ENCODE data around the gene SIN3B.
"Not testable (repeated sequence)": the region's sequence is repeated elsewhere in the genome, so short reads cannot be mapped to it uniquely, and the experiment has no call there.

Gene SIN3B

GRCh38 chr19:16798326-16798725 lies 30.9 kb upstream of the SIN3B start:
- not testable (repeated sequence) for H3K36me3 ChIP-seq (ENCODE audit: control insufficient read depth, insufficient read depth, low read length); H3K9ac ChIP-seq (ENCODE audit: low read depth, low read length); H3K9me3 ChIP-seq (ENCODE audit: control insufficient read depth, insufficient read depth, low read length); H3K4me1 ChIP-seq (ENCODE audit: control insufficient read depth, insufficient read depth, low read length); H3K4me3 ChIP-seq (ENCODE audit: low read depth, low read length); H3K27me3 ChIP-seq (ENCODE audit: control insufficient read depth, insufficient read depth, low read length)

DNA sequence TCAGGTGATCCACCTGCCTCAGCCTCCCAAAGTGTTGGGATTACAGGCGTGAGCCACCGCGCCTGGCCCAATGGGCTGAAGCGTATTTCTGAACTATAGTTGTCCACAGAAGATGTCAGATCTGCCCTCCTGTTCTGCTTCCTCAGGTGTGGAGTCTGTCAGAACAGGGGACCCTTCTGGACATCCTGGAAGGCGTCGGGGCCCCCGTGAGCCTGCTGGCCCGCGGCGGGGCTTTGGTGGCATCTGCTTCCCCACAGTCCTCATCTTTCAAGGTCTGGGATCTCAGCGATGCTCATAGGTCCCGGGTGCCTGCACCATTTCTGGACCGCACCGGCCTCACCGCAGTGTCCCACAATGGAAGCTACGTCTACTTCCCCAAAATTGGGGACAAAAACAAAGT lies 29.5 kb upstream of the SIN3B start:
- H3K4me1 ChIP-seq (ENCODE audit: control insufficient read depth, insufficient read depth, low read length), result no peaks in the 10 kb centered on the region
- H3K9me3 ChIP-seq (ENCODE audit: control insufficient read depth, insufficient read depth, low read length), result no peaks in the 10 kb centered on the region
- no peaks in the 10 kb centered on the region for H3K27me3 ChIP-seq (ENCODE audit: control insufficient read depth, insufficient read depth, low read length)
- no peak overlapping the region for H3K4me3 ChIP-seq (ENCODE audit: low read depth, low read length)
- no peaks in the 10 kb centered on the region for H3K36me3 ChIP-seq (ENCODE audit: control insufficient read depth, insufficient read depth, low read length)
- H3K9ac ChIP-seq (ENCODE audit: low read depth, low read length), result no peak overlapping the region

DNA sequence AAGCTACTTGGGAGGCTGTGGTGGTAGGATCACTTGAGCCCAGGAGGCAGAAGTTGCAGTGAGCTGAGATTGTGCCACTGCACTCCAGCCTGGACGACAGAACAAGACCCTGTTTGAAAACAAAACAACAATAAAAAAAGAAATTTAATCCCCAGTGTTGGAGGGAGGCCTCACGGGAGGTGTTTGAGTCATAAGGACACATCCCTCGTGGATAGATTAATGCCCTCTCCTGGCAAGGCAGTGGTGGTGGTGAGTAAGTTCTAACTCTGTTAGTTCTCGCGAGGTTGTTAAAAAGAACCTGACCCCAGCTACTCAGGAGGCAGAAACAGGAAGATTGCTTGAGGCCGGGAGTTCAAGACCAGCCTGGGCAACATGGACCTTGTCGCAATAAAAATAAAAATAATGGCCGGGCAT lies 27.6 kb upstream of the SIN3B start:
- Histone ChIP-seq H3K27me3 (ENCODE audit: control insufficient read depth, insufficient read depth, low read length) (no peaks in the 10 kb centered on the region), H3K9me3 (ENCODE audit: control insufficient read depth, insufficient read depth, low read length) (no peaks in the 10 kb centered on the region), H3K4me3 (ENCODE audit: low read depth, low read length) (no peak overlapping the region), H3K4me1 (ENCODE audit: control insufficient read depth, insufficient read depth, low read length) (no peaks in the 10 kb centered on the region), H3K36me3 (ENCODE audit: control insufficient read depth, insufficient read depth, low read length) (no peaks in the 10 kb centered on the region), H3K9ac (ENCODE audit: low read depth, low read length) (no peak overlapping the region)

- Histone ChIP-seq H3K9ac (ENCODE audit: low read depth, low read length) (no peak overlapping the region), H3K4me3 (ENCODE audit: low read depth, low read length) (no peak overlapping the region), H3K27me3 (ENCODE audit: control insufficient read depth, insufficient read depth, low read length) (no peaks in the 10 kb centered on the region), H3K36me3 (ENCODE audit: control insufficient read depth, insufficient read depth, low read length) (no peaks in the 10 kb centered on the region), H3K4me1 (ENCODE audit: control insufficient read depth, insufficient read depth, low read length) (no peaks in the 10 kb centered on the region), H3K9me3 (ENCODE audit: control insufficient read depth, insufficient read depth, low read length) (no peaks in the 10 kb centered on the region)
These were observed 25.0 kb upstream of the SIN3B start for GRCh38 chr19:16804176-16804575.

DNA sequence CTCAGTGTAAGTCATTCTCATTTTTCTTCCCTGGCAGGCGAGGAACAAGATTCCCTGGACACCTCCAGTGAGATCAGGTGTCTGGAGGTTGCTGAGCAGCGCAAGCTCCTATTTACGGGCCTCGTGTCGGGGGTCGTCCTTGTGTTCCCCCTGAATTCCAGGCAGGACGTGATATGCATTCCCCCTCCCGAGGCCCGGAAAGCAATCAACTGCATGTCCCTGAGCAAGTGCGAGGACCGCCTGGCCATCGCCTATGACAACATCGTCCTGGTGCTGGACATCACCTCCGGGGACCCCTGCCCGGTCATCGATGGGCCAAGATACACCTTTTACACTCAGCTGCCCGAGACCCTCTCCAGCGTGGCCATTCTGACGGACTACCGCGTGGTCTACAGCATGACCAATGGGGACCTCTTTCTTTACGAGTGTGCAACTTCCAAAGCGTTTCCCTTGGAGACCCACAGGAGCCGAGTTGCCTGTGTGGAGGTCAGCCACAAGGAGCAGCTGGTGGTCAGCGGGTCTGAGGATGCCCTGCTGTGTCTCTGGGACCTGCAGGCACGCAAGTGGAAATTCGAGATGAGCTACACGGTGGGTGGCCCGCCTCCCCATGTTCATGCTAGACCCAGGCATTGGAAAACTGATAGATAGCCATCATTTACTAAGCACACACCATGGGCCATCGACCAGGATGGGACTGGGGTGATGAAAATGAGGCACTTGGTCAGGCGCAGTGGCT lies 21.5 kb upstream of the SIN3B start:
- no peaks in the 10 kb centered on the region for H3K9me3 ChIP-seq (ENCODE audit: control insufficient read depth, insufficient read depth, low read length)
- no peak overlapping the region for H3K4me3 ChIP-seq (ENCODE audit: low read depth, low read length)
- H3K9ac ChIP-seq (ENCODE audit: low read depth, low read length), result no peak overlapping the region
- H3K4me1 ChIP-seq (ENCODE audit: control insufficient read depth, insufficient read depth, low read length), result no peaks in the 10 kb centered on the region
- no peaks in the 10 kb centered on the region for H3K27me3 ChIP-seq (ENCODE audit: control insufficient read depth, insufficient read depth, low read length)
- H3K36me3 ChIP-seq (ENCODE audit: control insufficient read depth, insufficient read depth, low read length), result no peaks in the 10 kb centered on the region

GRCh38 chr19:16814526-16815100 lies 14.6 kb upstream of the SIN3B start:
- Histone ChIP-seq H3K9ac (ENCODE audit: low read depth, low read length) (no peak overlapping the region), H3K9me3 (ENCODE audit: control insufficient read depth, insufficient read depth, low read length) (no peaks in the 10 kb centered on the region), H3K36me3 (ENCODE audit: control insufficient read depth, insufficient read depth, low read length) (no peaks in the 10 kb centered on the region)

DNA sequence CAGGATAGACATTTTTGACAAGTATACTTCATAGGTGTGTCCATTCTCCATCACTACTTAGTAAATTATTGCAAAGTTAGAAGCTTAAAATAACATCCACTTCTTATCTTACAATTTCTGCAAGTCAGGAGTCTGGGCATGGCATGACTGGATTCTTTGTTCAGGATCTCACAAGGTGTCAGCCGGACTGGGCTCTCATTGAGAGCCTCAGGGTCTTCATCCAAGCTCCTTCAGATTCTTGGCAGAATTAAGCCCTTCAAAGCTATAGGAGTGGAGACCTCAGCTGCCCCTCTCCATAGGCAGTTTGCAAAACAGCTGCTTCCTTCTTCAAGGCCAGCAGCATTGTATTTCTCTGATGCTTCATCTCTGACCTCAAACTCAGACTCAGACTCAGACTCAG lies 9.1 kb upstream of the SIN3B start:
- no peaks in the 10 kb centered on the region for H3K9me3 ChIP-seq (ENCODE audit: control insufficient read depth, insufficient read depth, low read length)
- no peaks in the 10 kb centered on the region for H3K27me3 ChIP-seq (ENCODE audit: control insufficient read depth, insufficient read depth, low read length)
- no peak overlapping the region for H3K4me3 ChIP-seq (ENCODE audit: low read depth, low read length)
- no peaks in the 10 kb centered on the region for H3K36me3 ChIP-seq (ENCODE audit: control insufficient read depth, insufficient read depth, low read length)
- H3K9ac ChIP-seq (ENCODE audit: low read depth, low read length), result no peak overlapping the region
- H3K4me1 ChIP-seq (ENCODE audit: control insufficient read depth, insufficient read depth, low read length), result peaks cover 2% of the 10 kb centered on the region

More at GRCh38 chr19:16814526-16815100, 14.6 kb upstream of the SIN3B start:
- no peaks in the 10 kb centered on the region for H3K4me1 ChIP-seq (ENCODE audit: control insufficient read depth, insufficient read depth, low read length)
- H3K27me3 ChIP-seq (ENCODE audit: control insufficient read depth, insufficient read depth, low read length), result no peaks in the 10 kb centered on the region
- no peak overlapping the region for H3K4me3 ChIP-seq (ENCODE audit: low read depth, low read length)

- Histone ChIP-seq H3K9ac (ENCODE audit: low read depth, low read length) (no peak overlapping the region), H3K4me3 (ENCODE audit: low read depth, low read length) (no peak overlapping the region), H3K4me1 (ENCODE audit: control insufficient read depth, insufficient read depth, low read length) (peaks cover 9% of the 10 kb centered on the region), H3K27me3 (ENCODE audit: control insufficient read depth, insufficient read depth, low read length) (no peaks in the 10 kb centered on the region), H3K36me3 (ENCODE audit: control insufficient read depth, insufficient read depth, low read length) (no peaks in the 10 kb centered on the region), H3K9me3 (ENCODE audit: control insufficient read depth, insufficient read depth, low read length) (no peaks in the 10 kb centered on the region)
These were observed 8.1 kb upstream of the SIN3B start for GRCh38 chr19:16821081-16821480.

- no peak overlapping the region for H3K4me3 ChIP-seq (ENCODE audit: low read depth, low read length)
- no peaks in the 10 kb centered on the region for H3K36me3 ChIP-seq (ENCODE audit: control insufficient read depth, insufficient read depth, low read length)
- H3K4me1 ChIP-seq (ENCODE audit: control insufficient read depth, insufficient read depth, low read length), result peaks cover 9% of the 10 kb centered on the region
- H3K9ac ChIP-seq (ENCODE audit: low read depth, low read length), result no peak overlapping the region
- H3K9me3 ChIP-seq (ENCODE audit: control insufficient read depth, insufficient read depth, low read length), result no peaks in the 10 kb centered on the region
- H3K27me3 ChIP-seq (ENCODE audit: control insufficient read depth, insufficient read depth, low read length), result no peaks in the 10 kb centered on the region
These were observed 6.5 kb upstream of the SIN3B start for GRCh38 chr19:16822648-16823047.

GRCh38 chr19:16824658-16825311 lies 4.4 kb upstream of the SIN3B start:
- Histone ChIP-seq H3K4me3 (ENCODE audit: low read depth, low read length) (peak overlapping the region; percentile 26), H3K4me1 (ENCODE audit: control insufficient read depth, insufficient read depth, low read length) (peaks cover 9% of the 10 kb centered on the region), H3K9ac (ENCODE audit: low read depth, low read length) (no peak overlapping the region), H3K27me3 (ENCODE audit: control insufficient read depth, insufficient read depth, low read length) (no peaks in the 10 kb centered on the region), H3K36me3 (ENCODE audit: control insufficient read depth, insufficient read depth, low read length) (no peaks in the 10 kb centered on the region), H3K9me3 (ENCODE audit: control insufficient read depth, insufficient read depth, low read length) (no peaks in the 10 kb centered on the region)

DNA sequence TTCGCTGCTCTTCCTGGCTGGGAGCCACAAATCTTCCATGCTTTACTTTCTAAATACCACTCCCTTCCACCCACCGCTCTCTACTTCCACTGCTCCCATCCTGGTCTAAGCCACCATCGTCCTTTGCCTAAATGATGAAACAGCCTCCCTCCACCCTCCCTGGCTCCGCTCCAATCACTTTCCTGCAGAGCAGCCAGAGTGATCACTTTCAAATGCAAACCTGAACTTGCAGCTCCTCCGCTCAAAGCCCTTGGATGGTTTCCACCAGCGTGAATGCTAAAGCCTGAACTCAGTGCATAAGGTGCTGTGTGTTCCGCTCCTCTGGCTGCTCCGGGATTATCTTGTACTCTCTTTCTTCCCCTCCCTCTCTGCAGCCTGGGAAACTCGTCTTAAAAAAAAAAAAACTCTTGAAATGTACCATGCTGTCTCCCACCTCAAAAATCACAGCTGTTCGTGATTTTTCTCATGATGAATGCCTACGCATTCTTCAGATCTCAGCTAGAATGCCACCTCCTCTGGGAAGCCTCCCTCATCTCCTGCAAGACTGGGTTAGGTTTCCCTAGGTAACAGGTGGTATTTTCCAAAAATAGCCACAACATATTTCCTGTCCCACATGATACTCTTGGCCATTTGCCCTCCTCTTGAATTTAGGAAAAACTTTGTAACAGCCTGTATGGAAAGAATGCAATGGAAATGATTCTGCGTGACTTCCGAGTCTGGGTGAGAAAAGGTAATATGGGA lies 3.7 kb upstream of the SIN3B start:
- Histone ChIP-seq H3K9ac (ENCODE audit: low read depth, low read length) (no peak overlapping the region), H3K4me3 (ENCODE audit: low read depth, low read length) (peak overlapping the region; percentile 26), H3K4me1 (ENCODE audit: control insufficient read depth, insufficient read depth, low read length) (peaks cover 9% of the 10 kb centered on the region), H3K27me3 (ENCODE audit: control insufficient read depth, insufficient read depth, low read length) (no peaks in the 10 kb centered on the region), H3K36me3 (ENCODE audit: control insufficient read depth, insufficient read depth, low read length) (no peaks in the 10 kb centered on the region), H3K9me3 (ENCODE audit: control insufficient read depth, insufficient read depth, low read length) (no peaks in the 10 kb centered on the region)

Measured in iPS-15b (cell line).